ENCODE measurements around the gene MAP4. TPM values are rescaled to one million over a fixed set of nuclear protein-coding genes. Genes with fewer than 3 reads are reported as not detected.

Gene MAP4
- total RNA-seq, 1 experiment from 2014 or later: 108 TPM

- no TSS peak for BruUV-seq (replicated peaks)
- Histone ChIP-seq H3K9me3 (ENCODE audit: low read length) (no peaks in the 10 kb centered on the region), H4K20me1 (ENCODE audit: low read length) (no peaks in the 10 kb centered on the region), H3K4me3 (ENCODE audit: low read length) (no peak overlapping the region), H3K4me1 (ENCODE audit: insufficient read depth, low read length) (no peaks in the 10 kb centered on the region), H3K36me3 (ENCODE audit: low read depth, low read length) (peaks cover 23% of the 10 kb centered on the region), H3K4me2 (ENCODE audit: low read length) (no peak overlapping the region), H3K79me2 (ENCODE audit: low read length) (no peaks in the 10 kb centered on the region), H3K27me3 (ENCODE audit: low read length) (no peaks in the 10 kb centered on the region), H3K9me2 (replicated peaks; ENCODE audit: low read length) (no peaks in the 10 kb centered on the region), H3K9ac (ENCODE audit: low read length) (no peak overlapping the region), H3F3A (ENCODE audit: low read length, unreplicated experiment) (no peaks in the 10 kb centered on the region), H2AFZ (ENCODE audit: low read length) (no peak overlapping the region), H3K27ac (ENCODE audit: low read length) (no peak overlapping the region)
- ATAC-seq (no peak), DNase-seq (no peak)
- CTCF ChIA-PET: no interaction called here
- POLR2A ChIA-PET (ENCODE audit: unreplicated experiment): no interaction called here
- intact Hi-C loops (cut with micrococcal nuclease): no loop called here
- TF ChIP-seq EZH2 (IDR thresholded peaks at IDR 0.05; ENCODE audit: low read length, unreplicated experiment) (no peak), EZH2phosphoT487 (IDR thresholded peaks at IDR 0.05; ENCODE audit: borderline replicate concordance, low read length) (no peak), CTCF (conservative IDR thresholded peaks at IDR 0.05; ENCODE audit: low read depth, low read length) (no peak)
Observed at GRCh38 chr3:47885168-47885567, 131.0 kb downstream of the MAP4 start.

- ATAC-seq: no peak
Observed at GRCh38 chr3:47884603-47885002, 131.6 kb downstream of the MAP4 start.

More at GRCh38 chr3:47884603-47885002, 131.6 kb downstream of the MAP4 start:
- Histone ChIP-seq H3K9me3 (ENCODE audit: low read length) (no peaks in the 10 kb centered on the region), H2AFZ (ENCODE audit: low read length) (no peak overlapping the region), H3K79me2 (ENCODE audit: low read length) (no peaks in the 10 kb centered on the region), H3K4me1 (ENCODE audit: insufficient read depth, low read length) (no peaks in the 10 kb centered on the region), H3K9ac (ENCODE audit: low read length) (no peak overlapping the region), H3F3A (ENCODE audit: low read length, unreplicated experiment) (no peaks in the 10 kb centered on the region), H3K4me2 (ENCODE audit: low read length) (no peak overlapping the region), H3K36me3 (ENCODE audit: low read depth, low read length) (peaks cover 23% of the 10 kb centered on the region), H3K27ac (ENCODE audit: low read length) (no peak overlapping the region), H3K4me3 (ENCODE audit: low read length) (no peak overlapping the region), H3K9me2 (replicated peaks; ENCODE audit: low read length) (no peaks in the 10 kb centered on the region), H3K27me3 (ENCODE audit: low read length) (no peaks in the 10 kb centered on the region), H4K20me1 (ENCODE audit: low read length) (no peaks in the 10 kb centered on the region)
- TF ChIP-seq EZH2phosphoT487 (IDR thresholded peaks at IDR 0.05; ENCODE audit: borderline replicate concordance, low read length): no peak
- no peak for TF ChIP-seq CTCF (conservative IDR thresholded peaks at IDR 0.05; ENCODE audit: low read depth, low read length)
- TF ChIP-seq EZH2 (IDR thresholded peaks at IDR 0.05; ENCODE audit: low read length, unreplicated experiment): no peak
- CTCF ChIA-PET: no interaction called here
- POLR2A ChIA-PET (ENCODE audit: unreplicated experiment): no interaction called here
- DNase-seq: no peak
- intact Hi-C loops (cut with micrococcal nuclease): no loop called here
- no TSS peak for BruUV-seq (replicated peaks)

All from PC-3 (cell line).